ENCODE data around the gene KLKB1.
"Not testable (repeated sequence)": the region's sequence is repeated elsewhere in the genome, so short reads cannot be mapped to it uniquely, and the experiment has no call there.

GRCh38 chr4:186247062-186247752 is 19.9 kb downstream of the KLKB1 start:
- not testable (repeated sequence) for TF ChIP-seq CTCF, POLR2A (IDR thresholded peaks at IDR 0.05)

Data from right lobe of liver (tissue), 4 donors.